Stomach (tissue), 4 donors: ENCODE measurements around the gene HOXD3.

Experiments used
- POLR2AphosphoS5 ChIP-seq, 3 donors: sonication (generic); formaldehyde crosslinking; IDR thresholded peaks; one replicate each; pipeline ENCODE4 v1.6.1; 2016; ENCODE audit warnings: antibody characterized with exemption in 3 of 3
- TF ChIP-seq, protein P1 (sequence below), 7 experiments: fragments of 450-650 bp in 4 of 7; fragments of 200-600 bp in 3 of 7; sonication (generic) in 3 of 7; IDR thresholded peaks; one replicate each; pipeline ENCODE4 v1.5.1; 2016 to 2019; ENCODE audit warnings: antibody characterized with exemption in 7 of 7, control low read depth in 2 of 7, mild to moderate bottlenecking in 1 of 7

DNA sequence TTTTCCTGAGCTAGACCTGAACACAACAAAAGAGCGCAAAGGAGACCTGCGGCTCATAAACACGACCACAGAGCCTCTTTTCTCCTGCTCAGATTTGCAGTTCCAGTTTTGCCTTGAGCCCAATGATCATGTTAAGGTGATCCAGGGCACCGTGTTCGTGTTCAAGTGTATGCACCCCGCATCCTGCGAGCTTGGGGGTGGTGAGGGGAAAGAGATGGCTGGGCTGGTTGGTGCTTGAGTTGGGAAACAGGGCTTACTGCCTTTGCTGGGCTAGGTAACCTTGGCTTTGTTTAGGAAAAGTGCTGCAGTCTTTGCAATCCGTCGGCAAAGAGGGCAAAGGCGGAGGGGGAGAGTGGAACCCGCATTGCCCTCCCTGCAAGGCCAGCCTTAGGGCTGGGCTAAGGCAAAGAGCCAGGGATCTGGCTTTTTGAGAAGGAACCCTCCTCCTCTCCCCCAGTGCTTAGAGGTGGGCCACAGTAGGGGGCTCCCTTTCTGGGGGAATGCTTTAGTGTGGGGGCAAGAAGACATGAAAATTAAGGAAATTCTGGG is 39.2 kb upstream of the HOXD3 start:
- TF ChIP-seq, protein P1, sequence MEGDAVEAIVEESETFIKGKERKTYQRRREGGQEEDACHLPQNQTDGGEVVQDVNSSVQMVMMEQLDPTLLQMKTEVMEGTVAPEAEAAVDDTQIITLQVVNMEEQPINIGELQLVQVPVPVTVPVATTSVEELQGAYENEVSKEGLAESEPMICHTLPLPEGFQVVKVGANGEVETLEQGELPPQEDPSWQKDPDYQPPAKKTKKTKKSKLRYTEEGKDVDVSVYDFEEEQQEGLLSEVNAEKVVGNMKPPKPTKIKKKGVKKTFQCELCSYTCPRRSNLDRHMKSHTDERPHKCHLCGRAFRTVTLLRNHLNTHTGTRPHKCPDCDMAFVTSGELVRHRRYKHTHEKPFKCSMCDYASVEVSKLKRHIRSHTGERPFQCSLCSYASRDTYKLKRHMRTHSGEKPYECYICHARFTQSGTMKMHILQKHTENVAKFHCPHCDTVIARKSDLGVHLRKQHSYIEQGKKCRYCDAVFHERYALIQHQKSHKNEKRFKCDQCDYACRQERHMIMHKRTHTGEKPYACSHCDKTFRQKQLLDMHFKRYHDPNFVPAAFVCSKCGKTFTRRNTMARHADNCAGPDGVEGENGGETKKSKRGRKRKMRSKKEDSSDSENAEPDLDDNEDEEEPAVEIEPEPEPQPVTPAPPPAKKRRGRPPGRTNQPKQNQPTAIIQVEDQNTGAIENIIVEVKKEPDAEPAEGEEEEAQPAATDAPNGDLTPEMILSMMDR (IDR thresholded peaks at IDR 0.05) = no peak
- no peak for TF ChIP-seq POLR2AphosphoS5 (IDR thresholded peaks at IDR 0.05)
